HepG2 (cell line): ENCODE results near the gene EFHC2. TPM values are rescaled to one million over a fixed set of nuclear protein-coding genes. Genes with fewer than 3 reads are reported as not detected.

Source experiments
- ATAC-seq: fragments of 200-7000 bp; cut with Tn5 transposase; 3 replicates; pipeline ENCODE4 v1.9.1; 2020; ENCODE audit warnings: mild to moderate bottlenecking, moderate library complexity
- BruUV-seq: library from RNA; stranded (reverse); fragments of 400-500 nt; replicated peaks from 2 replicates; lab custom pipeline; 2021; lab: Mats Ljungman, UMichigan
- CTCF ChIA-PET: fragments of 300-600 bp; formaldehyde crosslinking; extraction: SDS; loops from one replicate; lab custom pipeline; 2021; ENCODE audit warnings: low total read pairs, inconsistent platforms, low intra/inter-chr PET ratio; lab: Yijun Ruan, JAX
- POLR2A ChIA-PET: fragments of 350-600 bp; sonication (Branson Sonifier 250); formaldehyde crosslinking; loops from one replicate; lab custom pipeline; 2020; ENCODE audit warnings: antibody characterized with exemption, inconsistent platforms; lab: Yijun Ruan, JAX
- DNase-seq: peaks from one replicate; pipeline ENCODE4 v3.0.0-alpha.2; 2015; ENCODE audit warnings: low spot score
- FAIRE-seq: peaks from 3 replicates; lab custom pipeline; 2011; peaks lifted over from hg19 to GRCh38; lab: Jason Lieb, UNC
- H2AFZ ChIP-seq: one replicate; pipeline ENCODE4 v1.6.1; 2011; ENCODE audit warnings: low read length, inconsistent platforms
- H3K27ac ChIP-seq: fragments of 300-600 bp; 3 replicates; pipeline ENCODE4 v1.8.0; 2011; ENCODE audit warnings: mixed run types, mild to moderate bottlenecking, mixed read lengths, low read length, inconsistent platforms; ENCODE audit not compliant: insufficient read depth; ENCODE audit errors: extremely low read length
- H3K27me3 ChIP-seq, 2 experiments: fragments of 200-600 bp in 1 of 2; 2 replicates in 1 of 2; 3 replicates in 1 of 2; pipeline versions ENCODE4 v1.6.0 to v1.8.0; 2011; ENCODE audit warnings: low read length in 2 of 2, mild to moderate bottlenecking in 2 of 2, moderate library complexity in 2 of 2, inconsistent platforms in 1 of 2; ENCODE audit not compliant: insufficient read depth in 2 of 2, control insufficient read depth in 1 of 2
- H3K36me3 ChIP-seq, 2 experiments: fragments of 200-600 bp in 1 of 2; replicated peaks in 1 of 2; 2 replicates in 1 of 2; 3 replicates in 1 of 2; pipeline versions ENCODE4 v1.5.1 to v1.8.0; 2011; ENCODE audit warnings: low read length in 2 of 2, inconsistent platforms in 1 of 2; ENCODE audit not compliant: insufficient read depth in 2 of 2, control insufficient read depth in 1 of 2
- H3K4me1 ChIP-seq: 2 replicates; pipeline ENCODE4 v1.5.1; 2012; ENCODE audit warnings: low read length, inconsistent platforms; ENCODE audit not compliant: insufficient read depth
- H3K4me2 ChIP-seq: 2 replicates; pipeline ENCODE4 v1.6.0; 2011; ENCODE audit warnings: low read depth, low read length, inconsistent platforms
- H3K4me3 ChIP-seq, 3 experiments: fragments of 200-600 bp in 1 of 3; sonication (generic), shearing (Covaris generic) in 1 of 3; replicated peaks in 1 of 3; 2 replicates each; pipeline ENCODE4 v1.5.1; 2011 to 2016; ENCODE audit warnings: low read length in 3 of 3, inconsistent platforms in 2 of 3, low read depth in 2 of 3, mild to moderate bottlenecking in 2 of 3, control low read depth in 1 of 3, mixed read lengths in 1 of 3; ENCODE audit not compliant: insufficient read depth in 1 of 3
- H3K79me2 ChIP-seq: one replicate; pipeline ENCODE4 v1.6.1; 2011; ENCODE audit warnings: low read length, inconsistent platforms; ENCODE audit not compliant: insufficient read depth
- H3K9ac ChIP-seq: 2 replicates; pipeline ENCODE4 v1.6.0; 2011; ENCODE audit warnings: mild to moderate bottlenecking, low read depth, low read length, inconsistent platforms; ENCODE audit not compliant: insufficient read depth
- H3K9me3 ChIP-seq: 2 replicates; pipeline ENCODE4 v1.5.1; 2012; ENCODE audit warnings: mild to moderate bottlenecking, low read length
- H4K20me1 ChIP-seq: 2 replicates; pipeline ENCODE4 v1.6.0; 2011; ENCODE audit warnings: inconsistent platforms, mild to moderate bottlenecking, low read length, moderate library complexity; ENCODE audit not compliant: insufficient read depth
- BRD4 ChIP-seq: sonication (generic); formaldehyde crosslinking; IDR thresholded peaks from 2 replicates; pipeline ENCODE4 v1.4.0; 2020; ENCODE audit warnings: missing genetic modification reagents
- CHD4 ChIP-seq: fragments of 200-600 bp; sonication (generic); IDR thresholded peaks from 2 replicates; pipeline ENCODE4 v1.7.0; 2017; ENCODE audit warnings: mild to moderate bottlenecking, low read length, borderline replicate concordance
- ELK4 ChIP-seq: sonication (generic); formaldehyde crosslinking; IDR thresholded peaks from 2 replicates; pipeline ENCODE4 v1.9.0; 2021; ENCODE audit warnings: missing genetic modification reagents, borderline replicate concordance
- ETS1 ChIP-seq: sonication (generic); formaldehyde crosslinking; IDR thresholded peaks from 2 replicates; pipeline ENCODE4 v1.4.0; 2020; ENCODE audit warnings: missing genetic modification reagents
- GABPB1 ChIP-seq: IDR thresholded peaks from 2 replicates; pipeline ENCODE4 v1.6.1; 2016; ENCODE audit warnings: mild to moderate bottlenecking, missing genetic modification reagents, moderate library complexity, missing compliant biosample characterization
- IKZF4 ChIP-seq: sonication (generic); formaldehyde crosslinking; IDR thresholded peaks from 2 replicates; pipeline ENCODE4 v1.5.1; 2020; ENCODE audit warnings: borderline replicate concordance, mild to moderate bottlenecking, low read depth, missing genetic modification reagents; ENCODE audit errors: not compliant biosample characterization
- KDM3A ChIP-seq: IDR thresholded peaks from 2 replicates; pipeline ENCODE4 v1.6.1; 2018; ENCODE audit warnings: low read depth, missing compliant biosample characterization
- ZBTB42 ChIP-seq: sonication (generic); formaldehyde crosslinking; IDR thresholded peaks from 2 replicates; pipeline ENCODE4 v1.5.0; 2020; ENCODE audit warnings: mild to moderate bottlenecking, missing genetic modification reagents
- ZNF3 ChIP-seq: IDR thresholded peaks from 2 replicates; pipeline ENCODE4 v1.7.0; 2017; ENCODE audit warnings: inconsistent platforms
- ZNF556 ChIP-seq: sonication (generic); formaldehyde crosslinking; IDR thresholded peaks from 2 replicates; pipeline ENCODE4 v1.4.0; 2020; ENCODE audit warnings: mild to moderate bottlenecking, missing genetic modification reagents, borderline replicate concordance
- ZNF678 ChIP-seq: sonication (generic); formaldehyde crosslinking; IDR thresholded peaks from 2 replicates; pipeline ENCODE4 v1.4.0; 2020; ENCODE audit warnings: mild to moderate bottlenecking, missing genetic modification reagents
- WGBS: methylation state at CpG from one replicate; pipeline ENCODE4 v1.1.6; 2017; ENCODE audit warnings: low lambda C conversion rate; 5-methylcytosine and 5-hydroxymethylcytosine counted together
- in situ Hi-C: cut with HindIII; loops from 2 replicates; pipeline ENCODE4 v1.10.0; 2017; ENCODE audit warnings: low pct_unique_long_range_greater_than_20kb; ENCODE audit not compliant: extremely low pct_ligation_motif_present
- intact Hi-C: fragments of 100-400 bp; cut with micrococcal nuclease; formaldehyde crosslinking; loops from one replicate; pipeline ENCODE4 v1.10.0; 2022; ENCODE audit not compliant: unreplicated experiment
- polyA plus RNA-seq, 8 experiments: library from polyadenylated mRNA; depleted of rRNA in 3 of 8; stranded (reverse) in 7 of 8; unstranded in 1 of 8; fragments of >200 nt; fragmentation: Illumina TruSeq in 4 of 8; extraction: Trizol in 4 of 8; gene quantifications; 2 replicates each; pipeline versions ENCODE4 v1.2.1 to v1.2.3, GENCODE V29; 2011 to 2016; ENCODE audit warnings: low read depth in 4 of 8, missing spikeins in 1 of 8, mixed read lengths in 1 of 8; ENCODE audit not compliant: insufficient read depth in 1 of 8
- total RNA-seq, 5 experiments: library from RNA; depleted of rRNA; stranded (reverse); fragments of >200 nt; fragmentation: Illumina TruSeq; extraction: Trizol; gene quantifications; 2 replicates each; pipeline ENCODE4 v1.2.3, GENCODE V29; 2016; ENCODE audit warnings: low read depth in 1 of 5
- TF ChIP-seq, protein P1 (sequence below): sonication (generic); formaldehyde crosslinking; IDR thresholded peaks from 2 replicates; pipeline ENCODE4 v1.4.0; 2020; ENCODE audit warnings: mild to moderate bottlenecking, missing genetic modification reagents
- TF ChIP-seq, protein P2 (sequence below): sonication (generic); formaldehyde crosslinking; IDR thresholded peaks from 2 replicates; pipeline ENCODE4 v1.5.1; 2020; ENCODE audit warnings: missing genetic modification reagents, mild to moderate bottlenecking, borderline replicate concordance

The EFHC2 gene
- total and polyA plus RNA-seq, 2 of the 13 experiments (the other 11 are each of a cell fraction or from before 2014, with no cell fraction given) = not detected

DNA sequence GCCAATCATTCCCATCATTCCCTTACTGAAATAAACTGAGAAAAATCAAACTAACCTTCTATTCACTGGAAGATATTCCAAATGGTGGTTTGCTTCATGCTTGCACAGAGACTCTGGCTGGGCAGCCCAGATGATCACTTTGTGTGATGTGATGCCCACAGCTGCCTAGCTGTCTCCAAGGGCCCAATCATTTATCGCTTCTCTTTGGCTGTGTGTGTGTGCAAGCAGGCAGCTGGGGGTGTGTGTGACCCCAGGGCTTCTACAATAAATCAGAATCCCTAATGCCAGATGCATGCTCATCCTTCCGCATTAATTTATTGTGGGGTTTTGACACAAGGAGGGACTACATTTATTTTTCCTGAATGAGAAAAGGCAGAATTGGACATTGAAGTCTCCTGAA lies 230.1 kb downstream of the EFHC2 start:
- Histone ChIP-seq H3K36me3 (no peaks in the 10 kb centered on the region), H2AFZ (no peak overlapping the region), H3K4me2 (no peak overlapping the region), H3K79me2 (no peaks in the 10 kb centered on the region), H3K9ac (no peak overlapping the region), H3K4me1 (no peaks in the 10 kb centered on the region), H4K20me1 (no peaks in the 10 kb centered on the region), H3K27ac (no peak overlapping the region), H3K9me3 (no peaks in the 10 kb centered on the region), H3K4me3 (no peak overlapping the region), H3K27me3 (no peaks in the 10 kb centered on the region)
- ATAC-seq (no peak), FAIRE-seq (no peak), DNase-seq (no peak)
- BruUV-seq = no TSS peak
- ChIA-PET POLR2A (no interaction called here), CTCF (no interaction called here)
- 100% methylated on average over 1 of the region's 2 CpGs for WGBS
- intact Hi-C loops (no loop called here), in situ Hi-C loops (no loop called here)
- TF ChIP-seq ELK4 (CRISPR knock-in tag) = no peak
- TF ChIP-seq, protein P1, sequence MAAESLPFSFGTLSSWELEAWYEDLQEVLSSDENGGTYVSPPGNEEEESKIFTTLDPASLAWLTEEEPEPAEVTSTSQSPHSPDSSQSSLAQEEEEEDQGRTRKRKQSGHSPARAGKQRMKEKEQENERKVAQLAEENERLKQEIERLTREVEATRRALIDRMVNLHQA (CRISPR knock-in tag) = no peak
- TF ChIP-seq ETS1 = no peak
- TF ChIP-seq CHD4 = no peak
- no peak for TF ChIP-seq IKZF4 (CRISPR knock-in tag)
- TF ChIP-seq ZNF556 (CRISPR knock-in tag) = no peak
- no peak for TF ChIP-seq GABPB1
- no peak for TF ChIP-seq ZNF3
- TF ChIP-seq ZBTB42 (CRISPR knock-in tag) = no peak
- TF ChIP-seq ZNF678 (CRISPR knock-in tag) = no peak
- TF ChIP-seq, protein P2, sequence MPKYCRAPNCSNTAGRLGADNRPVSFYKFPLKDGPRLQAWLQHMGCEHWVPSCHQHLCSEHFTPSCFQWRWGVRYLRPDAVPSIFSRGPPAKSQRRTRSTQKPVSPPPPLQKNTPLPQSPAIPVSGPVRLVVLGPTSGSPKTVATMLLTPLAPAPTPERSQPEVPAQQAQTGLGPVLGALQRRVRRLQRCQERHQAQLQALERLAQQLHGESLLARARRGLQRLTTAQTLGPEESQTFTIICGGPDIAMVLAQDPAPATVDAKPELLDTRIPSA = no peak
- no peak for TF ChIP-seq BRD4 (CRISPR knock-in tag)
- no peak for TF ChIP-seq KDM3A (CRISPR knock-in tag)
